ENCODE data around the gene CACUL1. TPM values are rescaled to one million over a fixed set of nuclear protein-coding genes. Genes with fewer than 3 reads are reported as not detected.

CACUL1 gene
- total RNA-seq, 4 donors from 2014 or later: 30.8 to 44.4 (median 33.3) TPM

- 90% methylated on average over 9 of the region's 9 CpGs for WGBS
- intact Hi-C loops (cut with DNase I): no loop called here
- H3K4me1 ChIP-seq: no peaks in the 10 kb centered on the region
- no peak overlapping the region for H3K4me3 ChIP-seq
- no peak overlapping the region for H3K27ac ChIP-seq (replicated peaks in 1 of 4)
- TF ChIP-seq POLR2A (IDR thresholded peaks at IDR 0.05; ENCODE audit: low read depth) (no peak), EP300 (IDR thresholded peaks at IDR 0.05) (no peak), CTCF (IDR thresholded peaks at IDR 0.05) (no peak), POLR2AphosphoS5 (IDR thresholded peaks at IDR 0.05) (no peak)
- H3K27me3 ChIP-seq: no peaks in the 10 kb centered on the region
- no peaks in the 10 kb centered on the region for H3K36me3 ChIP-seq
- H3K9me3 ChIP-seq: no peaks in the 10 kb centered on the region
- peak; percentile 74 for DNase-seq (ENCODE audit: extremely low spot score)
Observed at GRCh38 chr10:118769898-118770600, 15.3 kb upstream of the CACUL1 start.

DNA sequence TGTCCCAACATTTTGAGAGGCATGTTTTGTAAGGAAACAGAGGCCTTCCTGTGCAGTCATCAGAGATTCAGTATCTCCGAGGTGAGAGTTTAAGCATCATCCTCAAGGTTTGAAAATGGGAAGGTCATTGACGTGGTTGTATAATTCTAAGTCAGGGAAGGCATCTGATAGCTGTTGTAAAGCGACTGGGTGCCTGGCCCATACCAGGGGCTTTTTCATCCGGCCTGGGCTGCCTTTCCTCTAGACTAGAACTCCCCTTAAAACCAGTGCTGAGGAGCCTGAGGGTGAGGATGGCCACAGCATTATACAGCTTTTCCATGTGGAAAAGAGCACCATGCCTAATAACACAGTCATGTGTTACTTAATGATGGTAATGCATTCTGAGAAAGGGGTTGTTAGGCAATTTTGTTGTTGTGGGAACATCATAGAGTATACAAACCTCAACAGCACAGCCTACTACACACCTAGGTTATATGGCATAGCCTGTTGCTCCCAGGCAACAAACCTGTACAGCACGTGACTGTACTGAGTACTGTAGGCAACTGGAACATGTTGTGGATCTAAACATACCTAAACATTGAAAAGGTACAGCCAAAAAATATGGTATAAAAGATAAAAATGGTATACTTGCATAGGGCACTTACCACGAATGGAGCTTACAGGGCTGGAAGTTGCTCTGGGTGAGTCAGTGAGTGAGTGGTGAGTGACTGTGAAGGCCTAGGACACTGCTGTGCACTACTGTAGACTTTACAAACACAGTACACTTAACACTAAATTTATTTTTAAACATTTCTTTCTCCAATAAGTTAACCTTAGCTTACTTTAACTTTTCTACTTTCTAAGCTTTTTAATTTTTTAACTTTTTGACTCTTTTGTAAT lies 13.5 kb upstream of the CACUL1 start:
- intact Hi-C loops (cut with DNase I): no loop called here
- no peaks in the 10 kb centered on the region for H3K4me1 ChIP-seq
- TF ChIP-seq POLR2AphosphoS5 (IDR thresholded peaks at IDR 0.05) (no peak), EP300 (IDR thresholded peaks at IDR 0.05) (no peak), POLR2A (IDR thresholded peaks at IDR 0.05; ENCODE audit: low read depth) (no peak), CTCF (IDR thresholded peaks at IDR 0.05) (no peak)
- no peaks in the 10 kb centered on the region for H3K9me3 ChIP-seq
- no peaks in the 10 kb centered on the region for H3K27me3 ChIP-seq
- 83% methylated on average over 6 of the region's 6 CpGs for WGBS
- H3K27ac ChIP-seq (replicated peaks in 1 of 4): no peak overlapping the region
- H3K4me3 ChIP-seq: no peak overlapping the region
- peak; percentile 83 for DNase-seq (ENCODE audit: extremely low spot score)
- H3K36me3 ChIP-seq: no peaks in the 10 kb centered on the region

- intact Hi-C loops (cut with DNase I): no loop called here
- no peak overlapping the region for H3K27ac ChIP-seq (replicated peaks in 1 of 4)
- no peak overlapping the region for H3K4me3 ChIP-seq
- TF ChIP-seq POLR2A (IDR thresholded peaks at IDR 0.05; ENCODE audit: low read depth): no peak
- TF ChIP-seq CTCF (IDR thresholded peaks at IDR 0.05): no peak
- no peak for TF ChIP-seq POLR2AphosphoS5 (IDR thresholded peaks at IDR 0.05)
- no peak for TF ChIP-seq EP300 (IDR thresholded peaks at IDR 0.05)
- peak; percentile 89 for DNase-seq (ENCODE audit: extremely low spot score)
- 79% methylated on average over 6 of the region's 6 CpGs for WGBS
- H3K27me3 ChIP-seq: no peaks in the 10 kb centered on the region
- no peaks in the 10 kb centered on the region for H3K4me1 ChIP-seq
- no peaks in the 10 kb centered on the region for H3K9me3 ChIP-seq
- no peaks in the 10 kb centered on the region for H3K36me3 ChIP-seq
Observed at GRCh38 chr10:118767297-118768040, 12.7 kb upstream of the CACUL1 start.

GRCh38 chr10:118764195-118764594 lies 9.4 kb upstream of the CACUL1 start:
- Histone ChIP-seq H3K9me3 (no peaks in the 10 kb centered on the region), H3K4me3 (no peak overlapping the region), H3K27me3 (no peaks in the 10 kb centered on the region), H3K36me3 (no peaks in the 10 kb centered on the region), H3K4me1 (no peaks in the 10 kb centered on the region), H3K27ac (replicated peaks in 1 of 4) (no peak overlapping the region)
- intact Hi-C loops (cut with DNase I): no loop called here
- peak; percentile 74 for DNase-seq (ENCODE audit: extremely low spot score)
- 95% methylated on average over 4 of the region's 4 CpGs for WGBS
- TF ChIP-seq EP300 (IDR thresholded peaks at IDR 0.05) (no peak), POLR2A (IDR thresholded peaks at IDR 0.05; ENCODE audit: low read depth) (no peak), CTCF (IDR thresholded peaks at IDR 0.05) (no peak), POLR2AphosphoS5 (IDR thresholded peaks at IDR 0.05) (no peak)
